Glomerular visceral epithelial cell (primary cell): ENCODE measurements around the gene GNGT2.

Source experiments
- DNase-seq: peaks from one replicate; pipeline ENCODE4 v3.0.0-alpha.2; 2016; ENCODE audit errors: extremely low spot score

Gene GNGT2

GRCh38 chr17:49210158-49211029 lies at the start of gene GNGT2, which contains the start of gene ABI3:
Gene GNGT2 (minus strand): TSS chr17:49210574. CDS start chr17:49207422, 3,152 bp downstream.
Gene ABI3 (plus strand): TSS chr17:49210707. CDS start chr17:49210725, 18 bp downstream.
- no peak for DNase-seq

GRCh38 chr17:49259663-49260010 lies 49.3 kb upstream of the GNGT2 start:
- no peak for DNase-seq

- no peak for DNase-seq
Observed at GRCh38 chr17:49258394-49258793, 48.0 kb upstream of the GNGT2 start.

GRCh38 chr17:49255125-49255524 lies 44.8 kb upstream of the GNGT2 start:
- DNase-seq: no peak

- DNase-seq: no peak
Observed at GRCh38 chr17:49254066-49254465, 43.7 kb upstream of the GNGT2 start.

GRCh38 chr17:49252148-49252695 lies 41.8 kb upstream of the GNGT2 start:
- no peak for DNase-seq

- no peak for DNase-seq
Observed at GRCh38 chr17:49249890-49250522, 39.6 kb upstream of the GNGT2 start.

GRCh38 chr17:49249292-49249794 lies 39.0 kb upstream of the GNGT2 start:
- DNase-seq: peak; percentile 67

GRCh38 chr17:49247944-49248343 lies 37.6 kb upstream of the GNGT2 start:
- no peak for DNase-seq

- DNase-seq: no peak
Observed at GRCh38 chr17:49244839-49245238, 34.5 kb upstream of the GNGT2 start.

GRCh38 chr17:49242813-49243212 lies 32.4 kb upstream of the GNGT2 start:
- DNase-seq: no peak

GRCh38 chr17:49241692-49242397 lies 31.5 kb upstream of the GNGT2 start:
- no peak for DNase-seq

- no peak for DNase-seq
Observed at GRCh38 chr17:49241040-49241439, 30.7 kb upstream of the GNGT2 start.

GRCh38 chr17:49240619-49241018 lies 30.2 kb upstream of the GNGT2 start:
- DNase-seq: no peak

- DNase-seq: no peak
Observed at GRCh38 chr17:49239963-49240362, 29.6 kb upstream of the GNGT2 start.

- no peak for DNase-seq
Observed at GRCh38 chr17:49235896-49236295, 25.5 kb upstream of the GNGT2 start.

- no peak for DNase-seq
Observed at GRCh38 chr17:49234509-49235080, 24.2 kb upstream of the GNGT2 start.

GRCh38 chr17:49231563-49231894 lies 21.2 kb upstream of the GNGT2 start:
- DNase-seq: no peak

GRCh38 chr17:49230636-49231562 lies 20.5 kb upstream of the GNGT2 start, which contains the start of gene PHOSPHO1:
Gene PHOSPHO1 (minus strand): TSS chr17:49230787. CDS start chr17:49226691, 4,096 bp downstream.
- peak; percentile 84 for DNase-seq

- no peak for DNase-seq
Observed at GRCh38 chr17:49229805-49230600, 19.6 kb upstream of the GNGT2 start.
